Endodermal cell (in vitro differentiated cells): Measurements from ENCODE around the gene TMED4. TPM values are rescaled to one million over a fixed set of nuclear protein-coding genes. Genes with fewer than 3 reads are reported as not detected.

Source experiments
- DNase-seq: peaks from one replicate; pipeline ENCODE4 v3.0.0-alpha.2; 2017
- H3K27ac ChIP-seq: 2 replicates; pipeline ENCODE4 v1.5.1; 2013; ENCODE audit warnings: mild to moderate bottlenecking, low read depth, low read length, moderate library complexity
- H3K27me3 ChIP-seq: 2 replicates; pipeline ENCODE4 v1.6.1; 2013; ENCODE audit warnings: mild to moderate bottlenecking, low read length, moderate library complexity; ENCODE audit not compliant: insufficient read depth, control insufficient read depth, poor library complexity, severe bottlenecking
- H3K36me3 ChIP-seq: 2 replicates; pipeline ENCODE4 v1.7.0; 2013; ENCODE audit warnings: mild to moderate bottlenecking, low read length, moderate library complexity; ENCODE audit not compliant: control insufficient read depth, insufficient read depth
- H3K4me1 ChIP-seq: one replicate; pipeline ENCODE4 v1.7.0; 2013; ENCODE audit warnings: low read length; ENCODE audit not compliant: control insufficient read depth, insufficient read depth
- H3K4me3 ChIP-seq: 2 replicates; pipeline ENCODE4 v1.5.1; 2013; ENCODE audit warnings: mild to moderate bottlenecking, low read length, moderate library complexity
- H3K9ac ChIP-seq: 2 replicates; pipeline ENCODE4 v1.6.1; 2013; ENCODE audit warnings: mild to moderate bottlenecking, low read length, moderate library complexity; ENCODE audit not compliant: poor library complexity, severe bottlenecking; ENCODE audit errors: extremely low read depth
- H3K9me3 ChIP-seq: 2 replicates; pipeline ENCODE4 v1.6.1; 2013; ENCODE audit warnings: mild to moderate bottlenecking, low read length, moderate library complexity; ENCODE audit not compliant: control insufficient read depth
- H3K27ac Mint-ChIP-seq: 2 replicates; pipeline ENCODE4 v1.8.0; 2020; ENCODE audit warnings: mixed read lengths
- H3K27me3 Mint-ChIP-seq: 2 replicates; pipeline ENCODE4 v1.8.0; 2021; ENCODE audit warnings: mild to moderate bottlenecking, mixed read lengths; ENCODE audit not compliant: insufficient read depth
- H3K36me3 Mint-ChIP-seq: 2 replicates; pipeline ENCODE4 v1.8.0; 2020; ENCODE audit warnings: low read depth, mixed read lengths
- H3K4me1 Mint-ChIP-seq: 2 replicates; pipeline ENCODE4 v1.8.0; 2020; ENCODE audit warnings: mixed read lengths
- H3K4me3 Mint-ChIP-seq: 2 replicates; pipeline ENCODE4 v1.8.0; 2020; ENCODE audit warnings: mild to moderate bottlenecking, moderate library complexity, mixed read lengths
- H3K9me3 Mint-ChIP-seq: 2 replicates; pipeline ENCODE4 v1.8.0; 2020; ENCODE audit warnings: mild to moderate bottlenecking, mixed read lengths
- CTCF ChIP-seq: fragments of 200-600 bp; sonication (generic); conservative IDR thresholded peaks from 2 replicates; pipeline ENCODE4 v1.5.0; 2021; ENCODE audit warnings: antibody characterized with exemption, mild to moderate bottlenecking
- WGBS, 2 experiments: methylation state at CpG; one replicate each; pipeline versions ENCODE4 v1.1.5 to v1.1.7; 2013; ENCODE audit warnings: missing lambda C conversion rate in 2 of 2, mixed read lengths in 1 of 2; ENCODE audit not compliant: insufficient coverage in 1 of 2, insufficient read length in 1 of 2; 5-methylcytosine and 5-hydroxymethylcytosine counted together
- total RNA-seq, 2 donors: library from RNA; stranded (reverse); fragmentation: NEBNext Ultra II Directional in 1 of 2; extraction: Animal tissue kit (Norgen Biotek cat#: 25700) in 1 of 2; gene quantifications; 2 replicates in 1 of 2; 3 replicates in 1 of 2; pipeline ENCODE4 v1.2.1, GENCODE V29; 2021

TMED4 gene
- total RNA-seq, 2 donors from 2014 or later: 75.4 to 109 TPM

- H3K4me1 ChIP-seq: no peaks in the 10 kb centered on the region
- WGBS, 2 experiments: 94 to 100% methylated on average over 5 of the region's 5 CpGs
- Mint-ChIP-seq H3K4me1 (peaks cover 4% of the 10 kb centered on the region), H3K36me3 (peaks cover 15% of the 10 kb centered on the region), H3K27ac (no peak overlapping the region), H3K27me3 (no peaks in the 10 kb centered on the region), H3K4me3 (no peak overlapping the region), H3K9me3 (no peaks in the 10 kb centered on the region)
- no peak overlapping the region for H3K9ac ChIP-seq
- H3K27me3 ChIP-seq: no peaks in the 10 kb centered on the region
- DNase-seq: no peak
- no peaks in the 10 kb centered on the region for H3K9me3 ChIP-seq
- H3K27ac ChIP-seq: no peak overlapping the region
- H3K36me3 ChIP-seq: peaks cover 18% of the 10 kb centered on the region
- TF ChIP-seq CTCF: no peak
- no peak overlapping the region for H3K4me3 ChIP-seq
These were observed 39.7 kb upstream of the TMED4 start for GRCh38 chr7:44621750-44622103.

- no peak for TF ChIP-seq CTCF
- no peaks in the 10 kb centered on the region for H3K9me3 Mint-ChIP-seq
- Histone ChIP-seq H3K27ac (no peak overlapping the region), H3K9me3 (no peaks in the 10 kb centered on the region), H3K27me3 (no peaks in the 10 kb centered on the region), H3K4me3 (no peak overlapping the region), H3K36me3 (peaks cover 14% of the 10 kb centered on the region), H3K4me1 (no peaks in the 10 kb centered on the region), H3K9ac (no peak overlapping the region)
- peaks cover 4% of the 10 kb centered on the region for H3K4me1 Mint-ChIP-seq
- H3K36me3 Mint-ChIP-seq: peaks cover 15% of the 10 kb centered on the region
- DNase-seq: no peak
- no peaks in the 10 kb centered on the region for H3K27me3 Mint-ChIP-seq
- peak overlapping the region; percentile 18 for H3K27ac Mint-ChIP-seq
- no peak overlapping the region for H3K4me3 Mint-ChIP-seq
- WGBS, 2 experiments: 95 to 98% methylated on average over 6 to 11 of the region's 11 CpGs
These were observed 39.2 kb upstream of the TMED4 start for GRCh38 chr7:44621034-44621749.

GRCh38 chr7:44618753-44619152, 36.7 kb upstream of the TMED4 start:
- TF ChIP-seq CTCF: no peak
- Histone ChIP-seq H3K4me1 (no peaks in the 10 kb centered on the region), H3K36me3 (no peaks in the 10 kb centered on the region), H3K27ac (no peak overlapping the region), H3K9ac (no peak overlapping the region), H3K27me3 (no peaks in the 10 kb centered on the region), H3K9me3 (no peaks in the 10 kb centered on the region), H3K4me3 (no peak overlapping the region)
- H3K4me3 Mint-ChIP-seq: no peak overlapping the region
- no peaks in the 10 kb centered on the region for H3K27me3 Mint-ChIP-seq
- DNase-seq: no peak
- no peaks in the 10 kb centered on the region for H3K9me3 Mint-ChIP-seq
- no peaks in the 10 kb centered on the region for H3K36me3 Mint-ChIP-seq
- H3K4me1 Mint-ChIP-seq: peaks cover 6% of the 10 kb centered on the region
- 94 to 100% methylated on average over 1 to 3 of the region's 3 CpGs for WGBS, 2 experiments
- H3K27ac Mint-ChIP-seq: peak overlapping the region; percentile 1
